Inflammatory macrophage treated with lipopolysaccharide for 4 hours (primary cell): ENCODE data around the gene SPTBN5.

Experiments
- DNase-seq: peaks from one replicate; pipeline ENCODE4 v3.0.0-alpha.2; 2020

The SPTBN5 gene

DNA sequence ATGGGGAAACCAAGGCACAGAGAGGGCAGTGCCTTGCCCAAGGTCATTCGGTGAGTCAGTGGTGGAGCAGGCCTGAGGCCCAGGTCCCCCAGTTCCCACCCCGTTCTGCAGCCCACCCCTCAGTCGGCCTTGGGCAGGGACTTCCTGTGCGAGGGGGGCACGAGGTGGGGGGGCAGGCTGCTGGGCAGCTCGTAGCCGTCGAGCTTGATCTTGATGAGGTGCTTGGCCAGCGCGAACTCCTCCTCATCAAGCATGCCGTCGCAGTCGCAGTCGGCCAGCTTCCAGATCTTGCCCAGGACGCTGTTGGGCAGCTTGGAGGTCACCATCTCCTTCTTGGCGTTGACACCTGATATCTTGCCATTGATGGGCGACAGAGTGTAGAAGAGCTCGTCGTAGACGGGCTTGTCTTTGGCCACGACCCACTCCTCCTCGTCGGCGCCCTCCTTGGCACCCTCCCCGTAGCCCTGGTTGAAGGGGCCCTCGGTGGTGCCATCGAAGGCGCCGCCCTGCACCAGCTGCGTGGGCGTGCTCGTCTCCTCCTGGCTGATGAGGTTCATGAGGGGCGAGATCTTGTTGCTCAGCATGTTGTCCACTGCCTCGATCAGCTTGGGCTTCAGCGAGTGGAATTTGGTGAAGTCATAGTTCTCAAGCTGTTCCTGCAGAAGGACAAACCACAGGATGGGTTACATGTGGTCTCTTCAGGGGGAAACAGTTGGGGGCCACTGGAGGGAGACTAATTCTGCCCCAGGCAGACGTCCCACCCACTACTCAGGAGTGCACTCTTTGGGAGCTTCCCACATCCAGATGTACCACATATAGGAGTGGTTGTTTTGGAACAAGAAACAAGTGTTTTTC lies 6.9 kb upstream of the SPTBN5 start:
- no peak for DNase-seq

DNA sequence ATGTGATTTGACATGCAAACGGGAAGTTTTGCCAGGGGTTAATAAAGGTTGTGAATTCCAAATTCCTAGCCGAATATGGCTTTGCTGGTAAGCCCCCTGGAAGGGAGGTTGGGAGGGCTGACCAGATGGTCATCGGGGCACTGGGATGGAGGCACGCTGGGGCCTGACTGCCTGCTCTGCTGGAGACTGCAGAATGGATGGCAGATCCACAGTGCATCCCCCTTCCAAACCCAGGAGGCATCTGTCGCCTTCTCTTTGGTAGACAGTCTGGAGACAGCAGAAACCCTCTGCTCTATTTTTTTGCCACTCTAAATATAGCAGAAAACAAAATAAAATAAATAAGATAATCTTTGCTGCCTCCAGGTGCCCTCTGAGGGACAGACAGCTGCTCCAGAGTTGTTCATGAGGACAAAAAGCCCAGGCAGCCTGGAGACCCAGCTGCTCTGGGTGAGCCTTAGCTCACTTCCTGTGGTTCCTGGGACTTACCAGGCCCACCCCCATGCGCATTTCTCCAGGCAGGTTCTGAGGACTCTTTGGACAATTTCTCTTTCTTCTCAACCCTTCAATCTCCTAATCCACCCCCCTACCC lies 6.1 kb upstream of the SPTBN5 start:
- no peak for DNase-seq

DNA sequence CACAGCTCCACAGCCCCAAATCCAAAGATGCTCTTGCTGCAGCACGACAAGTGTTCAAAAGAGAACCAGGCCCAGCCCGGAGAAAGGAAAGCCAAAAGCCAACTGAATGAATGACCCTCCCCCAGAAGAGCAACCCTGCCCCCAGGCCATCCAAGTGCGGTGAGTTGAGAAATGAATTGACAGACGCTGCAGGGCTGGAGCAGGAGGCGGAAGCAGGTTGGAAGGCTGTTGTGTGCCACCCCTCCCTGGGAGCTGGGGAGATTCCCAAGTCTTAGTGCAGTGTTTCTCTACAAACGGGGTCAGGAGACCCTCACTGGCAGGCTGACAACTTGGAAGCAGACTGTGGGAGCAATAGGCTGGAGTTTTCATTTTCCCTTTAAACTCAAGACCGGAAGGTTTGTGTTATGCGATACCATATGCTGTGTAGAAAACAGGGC lies 3.5 kb upstream of the SPTBN5 start:
- no peak for DNase-seq

GRCh38 chr15:41896566-41896965 lies 2.7 kb upstream of the SPTBN5 start:
- DNase-seq: no peak

GRCh38 chr15:41895957-41896356 lies 2.1 kb upstream of the SPTBN5 start:
- DNase-seq: no peak

GRCh38 chr15:41895491-41895890 lies 1.6 kb upstream of the SPTBN5 start:
- DNase-seq: no peak

GRCh38 chr15:41894791-41895463 lies 1.1 kb upstream of the SPTBN5 start:
- peak; percentile 80 for DNase-seq

GRCh38 chr15:41894251-41894790 lies 468 bp upstream of the SPTBN5 start:
- no peak for DNase-seq

GRCh38 chr15:41892621-41893421 lies 1.0 kb downstream of the SPTBN5 start:
- DNase-seq: no peak

GRCh38 chr15:41891946-41892345 lies 1.9 kb downstream of the SPTBN5 start:
- DNase-seq: no peak

GRCh38 chr15:41891226-41891625 lies 2.6 kb downstream of the SPTBN5 start:
- no peak for DNase-seq

DNA sequence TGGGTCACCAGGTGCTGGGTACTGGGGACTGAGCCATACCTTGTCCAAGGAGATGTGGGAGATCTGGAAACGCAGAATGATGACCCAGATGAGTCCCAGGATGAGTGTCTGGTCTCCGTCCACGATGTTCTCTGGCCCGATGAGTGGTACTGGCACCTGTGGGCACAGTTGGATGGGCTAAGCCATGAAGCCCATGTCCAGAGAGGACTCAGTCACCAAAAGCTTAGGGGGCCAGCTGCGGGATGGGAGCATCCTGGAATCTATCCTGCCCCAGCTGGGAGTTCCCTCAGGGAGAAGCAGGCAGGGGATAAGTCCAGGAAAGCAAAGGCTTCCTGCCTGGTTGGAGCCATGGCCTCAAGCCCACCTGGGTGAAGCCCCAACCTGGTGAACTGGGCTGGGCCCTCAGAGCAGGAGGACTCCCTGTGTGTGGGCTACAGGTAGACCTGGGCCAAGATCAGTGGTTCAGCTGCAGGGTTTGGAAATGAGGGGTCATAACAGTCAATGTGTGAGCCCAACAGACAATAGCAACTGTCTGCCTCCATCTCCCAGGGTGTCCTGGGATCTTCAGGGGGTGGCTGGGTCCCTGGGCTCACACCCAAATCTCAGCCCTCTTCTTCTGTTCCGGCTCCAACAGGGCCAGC lies 3.7 kb downstream of the SPTBN5 start:
- no peak for DNase-seq

GRCh38 chr15:41888662-41889253 lies 5.1 kb downstream of the SPTBN5 start:
- no peak for DNase-seq

DNA sequence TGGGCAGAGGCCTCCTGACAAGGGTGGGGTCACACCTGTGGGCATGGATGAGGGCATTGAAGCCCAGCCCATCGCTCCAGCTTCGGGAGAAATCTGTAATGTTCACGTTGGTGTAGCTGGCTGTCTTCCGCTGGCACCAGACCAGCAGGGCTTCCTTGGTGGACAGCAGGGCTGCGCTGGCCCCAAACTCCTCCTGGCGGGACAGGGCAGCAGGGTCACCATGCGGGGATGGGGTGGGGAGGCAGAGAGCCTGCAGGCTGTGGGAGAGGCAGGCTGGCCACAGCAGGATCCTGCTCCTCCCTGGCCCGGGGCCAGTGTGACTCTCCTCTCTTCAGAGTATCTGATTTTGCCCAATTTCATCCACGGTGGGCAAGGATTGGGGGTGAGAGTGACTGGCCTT lies 6.0 kb downstream of the SPTBN5 start:
- DNase-seq: no peak

GRCh38 chr15:41887161-41887560 lies 6.7 kb downstream of the SPTBN5 start:
- no peak for DNase-seq

DNA sequence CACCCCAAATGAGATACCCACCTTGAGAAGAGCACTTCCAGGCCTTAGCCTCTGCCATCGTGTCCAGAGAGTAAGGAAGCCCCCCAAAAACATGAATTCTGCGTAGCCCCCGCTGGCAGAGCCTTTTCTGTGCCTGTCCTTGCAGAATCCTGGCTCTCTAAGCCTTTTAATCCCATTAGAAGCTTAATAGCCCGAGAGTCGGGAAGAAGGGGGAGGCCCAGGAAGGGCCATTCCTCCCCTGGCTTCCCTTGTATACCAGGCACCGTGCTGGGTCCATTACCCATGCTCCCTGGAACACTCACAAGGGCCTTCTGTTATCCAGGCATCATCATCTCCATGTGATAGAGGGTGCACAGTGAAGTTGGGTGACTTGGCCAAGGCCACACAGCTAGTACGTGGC lies 7.1 kb downstream of the SPTBN5 start:
- no peak for DNase-seq

DNA sequence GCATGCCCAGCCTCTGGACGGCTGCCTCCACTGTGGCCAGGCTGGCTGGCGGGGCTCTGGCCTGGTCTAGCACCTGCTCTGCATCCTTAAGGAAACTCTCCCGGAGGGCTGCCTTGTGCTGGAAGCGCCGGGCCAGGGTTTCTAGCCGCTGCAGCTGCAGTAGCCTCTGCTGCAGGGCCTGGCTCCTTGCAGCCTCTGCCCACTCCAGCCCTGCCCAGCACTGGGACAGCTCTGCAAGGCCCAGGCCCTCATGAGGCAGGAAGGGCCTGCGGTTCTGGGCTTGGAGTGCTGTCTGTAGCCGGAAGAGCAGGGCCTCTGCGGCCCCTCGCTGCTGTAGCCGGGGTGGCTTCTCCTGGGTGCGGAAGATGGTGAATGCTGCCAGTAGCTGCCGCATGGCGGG lies 8.0 kb downstream of the SPTBN5 start:
- DNase-seq: no peak

DNA sequence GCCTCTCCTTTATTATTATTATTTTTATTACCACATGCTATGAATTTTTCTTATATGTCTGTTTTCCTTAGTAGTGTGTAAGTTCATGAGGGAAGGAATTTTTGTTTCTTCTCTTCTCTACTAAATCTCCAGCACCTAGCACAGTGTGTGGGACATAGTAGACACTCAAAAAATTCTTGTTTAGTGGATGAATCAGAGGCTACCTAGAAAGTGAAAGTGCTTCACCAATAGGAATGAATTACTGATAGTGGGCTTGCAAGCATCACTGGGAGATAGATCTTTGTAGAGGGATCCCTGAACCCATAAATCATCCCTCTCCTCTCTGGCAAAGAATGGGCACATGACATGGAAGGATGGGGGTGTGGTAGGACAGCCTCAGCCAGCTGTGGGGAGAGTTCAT lies 8.5 kb downstream of the SPTBN5 start:
- no peak for DNase-seq

DNA sequence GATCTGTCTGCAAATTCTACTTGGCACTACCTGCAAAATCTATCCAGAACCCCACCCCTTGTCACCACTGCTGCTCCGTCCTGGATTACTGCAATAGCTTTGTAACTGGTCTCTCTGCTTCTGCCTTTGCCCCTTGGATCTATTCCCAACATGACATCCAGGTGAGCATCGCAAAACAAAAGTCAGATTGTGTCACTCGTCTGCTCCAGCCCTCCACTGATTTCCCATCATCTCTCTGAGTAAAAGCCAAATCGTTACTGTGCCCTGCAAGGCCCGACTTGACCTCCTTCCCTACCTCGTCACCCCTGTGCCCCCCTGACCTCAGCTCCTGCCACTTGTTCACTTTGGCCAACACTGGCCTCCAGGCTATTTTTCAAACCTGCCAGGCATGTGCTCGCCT lies 9.4 kb downstream of the SPTBN5 start:
- DNase-seq: no peak

DNA sequence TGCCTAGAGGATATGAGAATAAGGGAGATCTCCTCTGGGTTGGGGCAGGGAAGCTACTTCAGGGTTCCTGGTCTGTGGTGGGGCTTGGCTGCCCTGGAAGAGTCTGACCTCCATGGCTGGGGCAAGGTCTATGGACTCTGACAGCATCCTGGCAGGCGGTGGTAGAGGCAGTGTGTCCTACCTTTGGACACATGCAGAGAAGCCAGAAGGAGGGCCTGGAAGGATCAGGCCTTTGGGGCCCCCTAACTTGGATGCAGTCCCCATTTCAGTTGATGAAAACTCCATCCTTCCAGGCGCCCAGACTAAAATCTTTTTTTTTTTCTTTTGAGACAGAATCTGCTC lies 10.4 kb downstream of the SPTBN5 start:
- DNase-seq: no peak

- no peak for DNase-seq
These were observed 11.0 kb downstream of the SPTBN5 start for GRCh38 chr15:41882689-41883483.
